HUDEP-2 (cell line): ENCODE measurements around the gene IFI30.
A peak's percentile ranks its signal among the peaks of the same experiment; 100 is the strongest.

Experiments used
- DNase-seq, 76 experiments: peaks; one replicate each; lab custom pipeline; 2025; ENCODE audit not compliant: unreplicated experiment in 76 of 76; lab: John Stamatoyannopoulos, UW

IFI30 gene

DNA sequence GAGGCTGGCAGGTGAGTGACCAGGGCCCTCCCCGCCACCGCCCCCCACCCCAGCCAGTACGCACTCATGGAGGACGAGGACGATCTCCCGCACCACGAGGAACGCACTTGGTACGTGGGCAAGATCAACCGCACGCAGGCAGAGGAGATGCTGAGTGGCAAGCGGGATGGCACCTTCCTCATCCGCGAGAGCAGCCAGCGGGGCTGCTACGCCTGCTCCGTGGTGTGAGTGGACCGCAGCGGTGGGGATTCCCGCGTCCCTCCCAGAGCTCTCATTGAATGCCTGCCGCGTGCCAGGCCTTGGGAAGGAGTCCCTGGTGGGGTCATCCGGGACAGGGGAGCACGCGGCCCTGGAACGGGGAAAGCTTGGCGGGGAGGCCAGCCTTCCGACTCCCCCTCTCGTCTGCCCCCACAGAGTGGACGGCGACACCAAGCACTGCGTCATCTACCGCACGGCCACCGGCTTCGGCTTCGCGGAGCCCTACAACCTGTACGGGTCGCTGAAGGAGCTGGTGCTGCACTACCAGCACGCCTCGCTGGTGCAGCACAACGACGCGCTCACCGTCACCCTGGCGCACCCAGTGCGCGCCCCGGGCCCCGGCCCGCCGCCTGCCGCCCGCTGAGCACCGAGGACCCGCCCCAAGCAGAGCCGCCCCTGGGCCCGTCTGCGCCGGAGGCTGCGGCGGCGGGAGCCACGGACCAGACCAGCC, 4.8 kb upstream of the IFI30 start:
- DNase-seq = no peak

DNA sequence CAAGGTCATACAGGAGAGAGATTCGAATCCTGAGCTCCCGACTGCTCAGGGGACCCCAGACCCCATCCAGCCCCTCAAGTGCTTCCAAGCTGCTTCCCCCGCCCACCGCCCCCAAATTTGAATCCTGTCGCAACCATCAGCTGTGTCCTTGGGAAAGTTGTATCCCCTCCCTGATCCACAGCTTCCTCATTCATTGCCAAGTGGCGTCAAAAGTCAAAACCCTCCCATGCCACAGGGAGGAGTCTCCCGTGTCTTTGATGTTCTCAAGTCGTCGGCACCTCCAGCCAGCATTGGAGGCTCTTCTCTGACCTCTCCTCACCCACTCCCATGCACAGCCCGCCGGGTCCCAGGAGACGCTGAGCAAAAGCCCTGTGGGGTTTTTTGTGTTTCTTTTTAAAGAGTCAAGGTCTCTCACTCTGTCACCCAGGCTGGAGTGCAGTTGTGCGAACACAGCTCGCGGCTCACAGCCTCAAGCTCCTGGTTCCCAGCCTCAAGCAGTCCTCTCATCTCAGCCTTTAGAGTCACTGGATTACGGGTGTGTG, 2.8 kb upstream of the IFI30 start:
- no peak for DNase-seq

DNA sequence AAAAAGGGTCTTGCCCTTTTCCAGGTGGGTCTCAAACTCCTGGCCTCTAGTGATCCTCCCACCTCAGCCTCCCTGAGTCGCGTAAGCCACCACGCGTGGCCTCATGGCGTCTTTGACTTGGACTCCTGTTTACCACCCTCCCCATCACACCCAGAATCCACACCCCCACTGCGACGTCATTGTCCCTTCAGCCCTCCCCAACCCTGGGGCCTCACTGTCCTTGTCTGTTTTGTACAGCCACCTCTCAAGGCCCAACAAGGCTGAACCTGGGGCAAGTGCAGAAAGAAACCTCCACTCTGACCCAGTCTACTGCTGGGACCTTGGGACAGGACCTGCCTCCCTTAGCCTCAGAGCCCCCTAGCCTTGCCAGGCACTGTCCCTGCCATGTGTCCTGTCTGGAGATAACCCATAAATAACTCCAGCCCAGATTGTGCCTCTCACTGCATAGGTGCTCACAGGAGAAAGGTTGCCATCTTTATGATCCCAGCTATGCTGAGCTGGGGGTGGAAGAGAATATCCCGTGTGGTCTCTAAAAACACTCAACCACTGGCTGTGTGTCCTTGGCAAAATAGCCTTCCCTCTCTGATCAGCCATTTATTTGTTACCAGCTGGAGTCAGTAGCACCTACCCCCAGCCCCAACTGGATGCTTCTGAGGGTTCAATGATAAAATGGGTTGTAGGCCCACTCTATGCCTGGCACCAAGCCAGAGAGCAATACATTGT, 1.8 kb upstream of the IFI30 start:
- DNase-seq = peak in 28 of 76 experiments; percentile 15 to 65 (median 34)

DNA sequence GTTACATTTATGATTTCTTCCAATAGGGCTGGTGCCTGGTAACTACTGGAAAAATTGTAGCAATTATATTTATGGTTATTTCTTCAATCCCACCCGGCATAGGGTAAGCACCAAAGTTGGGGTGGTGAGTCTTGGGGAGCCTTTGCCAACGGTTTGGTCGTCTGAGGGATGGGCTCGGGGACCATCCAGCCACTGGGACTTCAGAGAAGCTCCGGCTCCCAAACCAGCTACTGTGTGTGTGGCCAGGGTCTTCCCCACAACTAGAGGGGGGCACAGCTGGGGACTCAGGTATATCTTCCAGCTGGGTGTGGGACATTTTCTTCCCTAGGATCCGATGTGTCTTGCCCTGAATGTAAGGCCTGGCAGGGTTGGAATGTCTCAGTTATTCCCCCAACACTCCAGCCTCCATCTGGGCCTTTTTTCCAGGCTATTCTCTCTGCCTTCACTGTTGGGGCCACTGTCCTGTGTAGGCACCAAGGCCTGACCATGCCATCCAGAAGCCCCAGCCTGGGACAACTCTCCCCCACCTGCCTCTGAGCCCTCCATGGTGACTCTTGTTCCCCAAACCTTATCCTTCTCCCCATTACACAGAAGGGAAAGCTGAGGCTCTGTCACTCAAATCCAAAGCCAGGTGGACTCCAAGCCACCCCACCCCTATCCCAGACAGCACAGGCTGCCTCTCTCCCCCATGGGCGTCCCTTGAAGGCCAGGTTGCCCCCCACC, 1.1 kb upstream of the IFI30 start:
- peak in 1 of 76 experiments; percentile 27 for DNase-seq

DNA sequence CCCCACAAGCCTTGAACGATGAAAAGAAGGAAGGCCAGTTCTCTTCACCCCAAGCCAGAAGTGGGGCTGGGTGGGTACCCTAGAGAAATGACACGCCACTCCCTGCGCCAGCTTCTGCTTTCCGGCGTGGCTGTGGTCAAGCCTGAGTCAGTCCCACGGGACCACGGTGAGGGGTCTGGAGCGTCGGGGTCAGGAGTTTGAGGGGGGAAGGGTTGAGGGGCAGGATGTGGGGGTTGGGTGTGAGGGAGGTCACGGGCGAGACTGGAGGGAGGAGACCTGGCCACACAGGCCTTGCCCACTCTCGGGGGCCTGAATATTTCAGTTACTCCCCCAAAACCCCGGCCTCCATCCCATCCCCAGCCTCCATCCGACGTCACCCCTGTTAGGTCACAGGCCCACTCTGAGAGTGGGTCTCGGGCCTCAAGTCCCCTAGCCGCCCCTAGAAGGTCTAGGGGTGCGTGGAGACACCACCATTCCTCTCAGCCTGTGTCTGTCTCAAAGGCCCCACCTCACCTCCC, 500 bp upstream of the IFI30 start:
- DNase-seq = peak in 1 of 76 experiments; percentile 29

DNA sequence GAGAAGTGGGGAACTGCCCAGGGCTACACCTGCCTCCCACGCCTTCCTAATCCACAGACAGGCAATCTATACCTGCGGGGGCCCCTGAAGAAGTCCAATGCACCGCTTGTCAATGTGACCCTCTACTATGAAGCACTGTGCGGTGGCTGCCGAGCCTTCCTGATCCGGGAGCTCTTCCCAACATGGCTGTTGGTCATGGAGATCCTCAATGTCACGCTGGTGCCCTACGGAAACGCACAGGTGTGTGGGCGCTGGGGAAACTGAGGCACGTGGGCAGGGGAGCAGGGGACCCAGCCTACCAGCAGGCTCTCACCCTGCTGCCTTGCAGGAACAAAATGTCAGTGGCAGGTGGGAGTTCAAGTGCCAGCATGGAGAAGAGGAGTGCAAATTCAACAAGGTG, 1.4 kb downstream of the IFI30 start:
- DNase-seq = no peak

DNA sequence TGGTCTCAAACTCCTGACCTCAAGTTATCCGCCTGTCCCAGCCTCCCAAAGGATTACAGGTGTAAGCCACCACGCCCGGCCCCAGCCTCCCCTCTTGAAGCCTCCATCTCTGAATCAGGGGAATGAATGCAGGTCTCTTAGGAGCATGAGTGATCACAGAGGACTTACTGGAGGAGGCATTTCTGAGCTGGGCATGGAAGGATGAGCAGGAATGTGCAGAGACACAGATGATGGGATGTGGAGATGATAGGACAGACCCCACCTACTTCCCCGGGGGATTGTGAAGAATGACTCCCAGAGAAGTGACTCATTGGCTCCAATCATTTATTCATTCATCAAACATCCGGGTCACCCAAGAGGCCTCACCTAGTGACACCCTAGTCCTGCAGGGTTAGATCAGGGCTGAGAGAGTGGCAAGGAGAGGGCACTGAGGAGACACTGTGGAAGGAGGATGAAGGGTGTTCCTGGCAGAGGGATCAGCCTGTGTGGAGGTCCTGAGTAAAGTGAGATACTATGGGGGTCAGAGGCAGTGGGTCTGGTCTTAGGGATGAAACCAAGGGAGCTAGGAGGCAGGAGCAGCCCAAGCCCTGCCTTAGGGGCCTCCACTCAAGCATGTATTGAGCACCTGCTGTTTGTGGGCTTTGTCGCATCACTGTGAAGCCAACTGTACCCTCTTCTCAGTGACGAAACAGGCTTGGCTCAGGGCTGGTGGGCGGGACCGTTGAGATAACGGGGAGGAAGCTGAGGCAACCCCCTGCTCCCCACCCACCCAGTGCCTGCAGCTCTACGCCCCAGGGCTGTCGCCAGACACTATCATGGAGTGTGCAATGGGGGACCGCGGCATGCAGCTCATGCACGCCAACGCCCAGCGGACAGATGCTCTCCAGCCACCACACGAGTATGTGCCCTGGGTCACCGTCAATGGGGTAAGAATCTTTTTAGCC, 3.0 kb downstream of the IFI30 start:
- peak in 15 of 76 experiments; percentile 10 to 48 (median 21) for DNase-seq

DNA sequence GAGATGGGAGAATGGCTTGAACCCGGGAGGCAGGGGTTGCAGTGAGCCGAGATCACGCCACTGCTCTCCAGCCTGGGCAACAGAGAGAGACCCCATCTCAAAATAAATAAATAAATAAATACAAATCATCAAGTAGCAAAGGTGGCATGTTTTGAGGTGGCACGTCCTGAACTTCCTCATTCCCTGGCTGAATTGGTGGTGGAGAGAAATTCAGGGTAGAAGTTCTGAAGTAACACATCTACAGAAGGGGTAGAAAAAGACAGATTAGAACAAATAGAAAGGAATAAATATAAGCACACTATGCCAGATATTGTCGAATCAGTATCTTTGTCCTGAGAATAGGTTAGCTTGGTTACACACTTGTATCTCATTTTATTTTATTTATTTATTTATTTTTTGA, 6.3 kb downstream of the IFI30 start:
- DNase-seq = no peak

DNA sequence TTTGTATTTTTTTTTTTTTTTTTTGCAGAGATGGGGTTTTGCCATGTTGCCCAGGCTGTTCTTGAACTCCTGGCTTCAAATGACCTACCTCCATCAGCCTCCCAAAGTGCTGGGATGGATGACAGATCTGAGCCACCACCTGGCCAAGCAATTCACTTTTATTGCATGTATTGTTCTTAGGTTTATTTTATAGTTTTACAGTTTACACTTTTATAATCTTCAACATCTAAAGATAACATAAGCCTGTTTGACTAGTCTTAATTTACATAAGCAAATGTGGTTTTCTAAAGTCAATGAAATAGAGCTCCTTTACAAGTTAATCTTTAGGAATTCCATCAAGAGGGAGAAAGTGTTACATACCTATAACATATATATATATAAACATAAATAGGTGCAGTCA, 9.9 kb downstream of the IFI30 start:
- no peak for DNase-seq

DNA sequence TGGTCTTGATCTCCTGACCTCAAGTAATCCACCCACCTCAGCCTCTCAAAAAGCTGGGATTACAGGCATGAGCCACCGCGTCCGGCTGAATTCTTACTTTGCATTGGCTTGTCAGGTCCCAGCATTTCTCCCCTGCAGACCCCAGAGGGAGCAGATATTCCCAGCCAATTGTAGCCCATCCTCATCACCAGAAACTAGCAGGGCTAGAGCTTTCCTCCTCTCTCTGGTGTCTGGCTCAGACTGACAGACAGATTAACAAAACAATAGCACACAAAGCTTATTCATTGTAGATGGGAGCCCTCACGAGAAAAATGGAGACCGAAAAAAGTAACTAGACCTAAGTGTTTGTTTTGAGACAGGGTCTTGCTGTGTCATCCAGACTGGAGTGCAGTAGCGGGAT, 11.9 kb downstream of the IFI30 start:
- DNase-seq = no peak

DNA sequence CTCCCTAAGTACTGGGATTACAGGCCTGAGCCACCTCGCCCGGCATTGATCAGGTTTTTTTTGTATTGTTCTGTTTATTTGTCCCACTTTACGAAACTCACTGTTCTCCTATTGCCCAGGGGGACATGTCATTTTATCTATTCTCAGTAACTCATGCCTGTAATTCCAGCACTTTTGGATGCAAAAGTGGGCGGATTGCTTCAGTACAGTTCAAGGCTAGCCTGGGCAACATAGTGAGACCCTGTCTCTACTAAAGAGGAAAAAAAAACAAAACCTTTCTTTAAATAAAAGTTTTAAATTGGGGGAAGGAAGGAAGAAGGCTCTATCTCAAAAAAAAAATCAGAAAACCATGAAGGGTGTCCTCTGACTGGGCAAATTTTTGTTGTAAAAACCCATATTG, 16.7 kb downstream of the IFI30 start:
- no peak for DNase-seq

DNA sequence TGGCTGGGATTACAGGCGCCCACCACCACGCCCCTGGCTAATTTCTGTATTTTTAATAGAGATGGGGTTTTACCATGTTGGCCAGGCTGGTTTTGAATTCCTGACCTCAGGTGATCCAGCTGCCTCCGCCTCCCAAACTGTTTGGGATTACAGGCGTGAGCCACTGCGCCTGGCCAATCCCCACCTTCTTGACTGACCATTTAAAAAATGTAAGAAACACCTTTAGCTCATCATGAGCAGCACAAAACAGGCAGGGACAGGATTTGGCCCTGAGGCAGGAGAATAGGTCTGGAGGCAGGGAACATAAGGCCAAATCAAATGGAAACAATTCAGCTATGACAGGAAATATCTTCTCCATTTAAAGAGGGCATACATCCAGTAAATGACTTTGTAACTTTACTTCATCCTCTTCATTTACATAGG, 18.0 kb downstream of the IFI30 start:
- no peak for DNase-seq

DNA sequence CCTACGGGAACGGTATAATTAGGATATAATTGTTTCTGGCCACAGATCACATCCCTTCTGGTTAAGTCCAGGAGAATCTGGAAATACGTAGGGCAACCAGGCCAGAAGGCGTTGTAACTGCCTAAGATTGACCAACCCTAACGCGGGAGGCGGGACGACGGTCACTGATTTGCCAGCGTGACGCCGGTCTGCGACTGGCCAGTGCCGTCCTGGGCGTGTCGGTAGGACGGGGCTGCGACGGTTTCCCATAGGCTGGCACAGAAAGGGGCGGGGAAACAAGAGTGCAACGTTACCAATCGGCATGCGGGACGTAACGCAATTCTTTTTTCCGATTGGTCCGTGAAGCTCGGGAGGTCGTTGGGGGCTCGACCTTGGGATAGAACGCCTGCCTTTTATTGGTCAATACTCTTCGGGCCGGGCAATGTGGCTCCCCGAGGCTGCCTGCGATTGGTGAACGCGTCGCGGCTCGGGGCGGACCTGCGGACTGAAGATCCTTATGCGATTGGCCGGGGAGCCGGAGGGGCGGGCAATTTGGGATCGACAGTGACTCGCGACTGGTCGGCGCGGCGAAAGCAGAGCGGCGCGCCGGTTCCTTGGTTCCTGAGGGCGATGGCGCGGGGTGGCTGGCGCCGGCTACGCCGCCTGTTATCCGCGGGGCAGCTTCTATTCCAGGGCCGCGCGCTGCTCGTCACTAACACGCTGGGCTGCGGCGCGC, 19.2 kb downstream of the IFI30 start, which contains the start of gene MPV17L2:
Gene MPV17L2, plus strand, starts transcription at position 546 of the 715 bp plus-strand sequence. Its CDS starts 64 bp downstream, at position 610.
- DNase-seq = peak; percentile 98 to 100 (median 100)

DNA sequence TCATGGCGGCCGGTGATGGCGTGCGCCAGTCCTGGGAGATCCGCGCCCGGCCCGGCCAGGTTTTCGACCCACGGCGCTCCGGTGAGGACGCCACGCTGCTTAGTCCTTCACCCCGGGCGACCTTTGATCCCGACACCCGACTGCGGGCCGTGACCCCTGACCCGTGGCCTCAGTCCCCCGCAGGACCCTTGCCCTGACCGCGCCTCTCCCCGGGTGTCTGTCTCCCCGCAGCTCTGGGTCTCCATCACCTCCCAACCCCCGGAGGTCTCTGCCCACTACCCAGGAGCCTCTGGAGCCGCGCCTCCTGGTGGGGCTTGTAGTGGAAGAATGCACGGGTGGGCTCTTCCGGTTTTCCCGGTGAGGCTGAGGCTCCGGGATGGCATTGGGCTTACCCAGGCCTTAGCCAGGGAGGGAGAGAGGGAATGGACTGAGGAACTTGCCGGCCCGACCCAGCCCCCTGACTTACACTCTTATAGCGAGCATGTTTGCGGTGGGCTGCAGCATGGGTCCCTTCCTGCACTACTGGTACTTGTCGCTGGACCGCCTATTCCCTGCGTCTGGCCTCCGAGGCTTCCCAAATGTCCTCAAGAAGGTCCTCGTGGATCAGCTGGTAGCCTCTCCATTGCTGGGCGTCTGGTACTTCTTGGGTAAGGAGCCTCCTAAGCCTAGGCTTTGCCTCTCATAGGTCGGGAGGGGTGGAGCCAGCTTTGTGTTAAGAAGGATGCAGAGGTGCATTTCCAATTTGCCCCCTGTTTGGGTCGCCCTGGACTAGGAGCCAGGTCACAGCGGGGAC, 20.0 kb downstream of the IFI30 start:
- peak in 6 of 76 experiments; percentile 6 to 76 (median 17) for DNase-seq

DNA sequence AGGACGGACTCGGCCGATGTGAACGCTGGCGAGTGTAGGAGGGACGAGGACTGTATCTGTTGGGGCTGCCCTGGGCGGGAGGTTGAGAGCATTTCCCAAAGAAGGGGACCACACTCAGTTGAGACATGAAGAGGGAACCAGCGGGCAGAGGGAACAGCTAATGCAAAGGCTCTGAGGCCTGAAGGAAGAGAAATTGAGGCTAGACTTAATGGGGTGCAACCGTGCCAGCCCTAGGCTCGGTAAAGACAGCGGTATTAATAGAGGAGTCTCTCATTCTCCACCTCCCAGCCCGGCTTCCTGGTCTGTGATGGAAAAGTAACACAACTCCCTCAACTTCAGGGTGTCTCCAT, 20.5 kb downstream of the IFI30 start:
- DNase-seq = no peak

DNA sequence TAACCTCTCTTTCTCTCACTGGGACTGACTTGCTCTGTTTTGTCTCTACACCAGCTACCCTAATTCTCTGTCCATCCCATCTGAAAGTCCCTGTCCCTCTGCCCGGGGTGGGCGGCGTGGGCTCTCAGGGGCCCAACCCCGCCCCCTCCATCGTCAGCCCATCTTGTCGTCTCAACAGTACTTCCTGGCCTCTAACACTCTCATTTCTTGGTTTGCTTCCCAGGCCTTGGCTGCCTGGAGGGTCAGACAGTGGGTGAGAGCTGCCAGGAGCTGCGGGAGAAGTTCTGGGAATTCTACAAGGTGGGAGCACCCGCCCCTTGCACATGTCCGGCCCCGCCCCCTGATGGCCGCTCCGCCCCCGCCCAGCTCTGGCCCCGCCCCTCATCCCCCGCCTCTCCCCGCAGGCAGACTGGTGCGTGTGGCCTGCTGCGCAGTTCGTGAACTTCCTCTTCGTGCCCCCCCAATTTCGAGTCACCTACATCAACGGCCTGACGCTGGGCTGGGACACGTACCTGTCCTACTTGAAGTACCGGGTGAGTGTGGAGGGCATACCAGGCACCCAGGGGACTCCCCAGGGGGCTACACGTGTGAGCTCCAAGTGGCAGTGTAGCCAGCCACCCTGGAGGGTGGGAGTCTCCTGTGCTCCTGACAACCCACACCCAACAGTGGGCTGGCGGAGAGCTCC, 21.1 kb downstream of the IFI30 start:
- DNase-seq = peak in 32 of 76 experiments; percentile 12 to 70 (median 30)

DNA sequence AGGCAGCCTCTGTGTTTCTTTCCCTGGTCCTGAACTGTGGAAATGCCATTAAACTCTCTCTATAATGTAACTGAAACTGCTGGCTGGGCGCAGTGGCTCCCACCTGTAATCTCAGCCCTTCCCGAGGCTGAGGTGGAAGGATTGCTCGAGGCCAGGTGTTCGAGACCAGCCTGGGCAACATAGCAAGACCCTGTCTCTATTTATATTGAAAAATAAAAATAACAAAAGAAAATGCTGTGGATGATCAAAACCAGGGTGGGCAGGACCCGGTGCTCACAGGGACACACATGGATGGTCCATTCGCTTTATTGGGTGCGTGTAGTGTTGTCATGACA, 22.9 kb downstream of the IFI30 start:
- no peak for DNase-seq

DNA sequence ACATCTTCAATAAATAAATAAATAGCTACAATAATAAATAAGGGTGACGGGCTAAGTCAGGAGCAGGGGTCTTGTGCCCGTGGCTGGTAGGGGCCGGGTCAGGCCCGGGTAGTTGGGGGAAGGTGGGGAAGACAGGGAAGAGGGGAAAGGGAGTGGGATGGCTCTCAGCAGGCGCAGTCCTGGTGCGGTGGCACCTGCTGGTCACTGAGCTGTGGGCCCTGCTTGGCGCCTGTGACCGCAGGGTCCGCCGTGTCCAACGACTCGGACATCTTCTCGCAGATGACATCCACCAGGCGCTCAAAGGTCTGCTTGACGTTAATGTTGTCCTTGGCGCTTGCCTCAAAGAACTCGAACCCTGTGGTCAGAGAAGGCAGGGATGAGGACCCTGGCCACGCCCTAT, 23.7 kb downstream of the IFI30 start:
- no peak for DNase-seq
